CD4-positive, alpha-beta T cell treated with Interleukin-15 for 4 hours (primary cell): ENCODE data around the gene GNB1.

Source experiments
- DNase-seq: peaks from one replicate; pipeline ENCODE4 v3.0.0-alpha.2; 2020; ENCODE audit warnings: low spot score

Gene GNB1

GRCh38 chr1:1825217-1825616, 65.7 kb downstream of the GNB1 start:
- no peak for DNase-seq

DNA sequence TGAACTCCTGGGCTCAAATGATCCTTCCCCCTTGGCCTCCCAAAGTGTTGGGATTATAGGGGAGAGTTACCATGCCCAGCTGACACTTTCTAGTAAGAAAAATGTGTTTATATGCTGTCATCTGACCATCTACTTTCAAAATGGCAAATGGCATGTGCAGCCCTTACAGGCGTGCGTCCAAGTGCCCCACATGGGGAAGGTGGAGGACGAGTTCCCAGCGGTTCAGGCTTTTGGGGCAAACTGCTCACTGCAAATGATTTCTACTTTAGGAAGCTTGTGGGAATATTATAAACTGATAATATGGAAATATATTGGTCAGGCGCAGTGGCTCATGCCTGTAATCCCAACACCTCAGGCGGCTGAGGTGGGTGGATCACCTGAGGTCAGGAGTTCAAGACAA, 71.1 kb downstream of the GNB1 start:
- DNase-seq, result no peak

DNA sequence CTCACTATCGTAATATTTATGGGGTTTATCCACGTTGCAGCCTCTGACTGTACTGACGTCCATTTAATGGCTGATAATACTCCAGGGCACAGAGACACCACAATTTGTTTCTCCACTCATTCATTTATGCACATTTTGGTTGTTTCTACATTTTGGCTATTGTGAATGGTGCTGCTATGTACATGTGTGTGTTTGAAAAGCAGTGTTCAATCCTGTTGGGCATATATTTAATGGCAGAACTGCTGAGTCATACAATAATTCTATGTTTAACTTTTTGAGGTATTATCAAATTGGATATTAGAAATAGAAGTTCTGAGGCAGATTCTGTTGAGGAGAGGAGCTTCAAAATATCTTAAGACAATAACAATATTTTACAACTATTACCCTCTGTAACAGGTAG, 73.7 kb downstream of the GNB1 start:
- no peak for DNase-seq

- DNase-seq, result no peak
These were observed 75.1 kb downstream of the GNB1 start for GRCh38 chr1:1815606-1816281.

DNA sequence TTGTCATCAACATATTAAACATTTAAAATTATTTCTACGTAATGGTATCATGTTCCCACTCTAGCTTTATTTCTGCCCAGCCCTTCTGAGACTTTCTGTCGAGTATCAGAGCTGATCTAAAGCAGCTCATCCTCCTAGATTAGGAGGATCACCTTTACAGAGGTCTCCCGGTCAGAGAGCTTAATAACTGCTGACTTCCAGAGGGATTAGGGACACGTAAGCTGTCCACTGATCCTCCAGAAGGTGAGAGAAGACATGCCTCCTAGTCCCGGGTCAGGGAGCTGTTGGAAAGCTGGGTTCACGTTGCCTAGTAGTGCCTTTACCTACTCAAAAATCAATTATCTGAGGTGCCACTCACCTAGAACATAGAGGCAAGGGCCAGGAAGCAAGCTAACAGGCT, 81.4 kb downstream of the GNB1 start:
- DNase-seq, result no peak

DNA sequence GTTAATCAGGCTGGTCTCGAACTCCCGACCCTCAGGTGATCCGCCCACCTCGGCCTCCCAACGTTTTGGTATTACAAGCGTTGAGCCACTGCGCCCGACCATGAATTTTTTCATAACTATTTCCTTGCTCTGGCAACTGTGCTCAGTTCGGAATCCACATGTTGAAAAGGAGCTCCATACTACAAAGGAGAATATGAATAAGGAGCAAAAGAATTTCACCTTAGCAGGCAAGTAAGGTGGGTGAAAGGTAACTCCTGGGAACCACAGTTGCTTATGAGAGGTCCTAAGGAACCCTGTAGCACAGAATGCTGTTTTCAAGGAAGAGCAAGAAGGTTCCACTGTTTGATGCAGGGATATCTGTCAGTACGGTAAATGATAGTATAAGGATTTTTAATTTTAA, 82.7 kb downstream of the GNB1 start:
- no peak for DNase-seq

DNA sequence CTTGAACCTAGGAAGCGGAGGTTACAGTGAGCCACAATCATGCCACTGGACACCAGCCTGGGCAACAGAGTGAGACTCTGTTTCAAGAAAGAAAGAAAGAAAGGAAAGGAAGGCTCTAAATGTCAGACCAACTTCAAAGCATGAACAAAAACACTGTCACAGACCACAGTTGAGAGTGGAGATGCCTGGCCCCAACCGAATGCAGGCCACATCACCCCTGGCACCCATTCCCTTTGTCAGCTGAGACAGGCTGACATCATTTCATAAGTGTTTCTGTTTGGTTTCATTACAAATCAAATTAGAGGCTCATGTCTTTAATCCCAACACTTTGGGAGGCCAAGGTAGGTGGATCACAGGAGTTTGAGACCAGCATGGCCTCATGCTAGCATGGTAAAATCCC, 84.0 kb downstream of the GNB1 start:
- no peak for DNase-seq

- DNase-seq, result no peak
These were observed 86.6 kb downstream of the GNB1 start for GRCh38 chr1:1804301-1804700.

DNA sequence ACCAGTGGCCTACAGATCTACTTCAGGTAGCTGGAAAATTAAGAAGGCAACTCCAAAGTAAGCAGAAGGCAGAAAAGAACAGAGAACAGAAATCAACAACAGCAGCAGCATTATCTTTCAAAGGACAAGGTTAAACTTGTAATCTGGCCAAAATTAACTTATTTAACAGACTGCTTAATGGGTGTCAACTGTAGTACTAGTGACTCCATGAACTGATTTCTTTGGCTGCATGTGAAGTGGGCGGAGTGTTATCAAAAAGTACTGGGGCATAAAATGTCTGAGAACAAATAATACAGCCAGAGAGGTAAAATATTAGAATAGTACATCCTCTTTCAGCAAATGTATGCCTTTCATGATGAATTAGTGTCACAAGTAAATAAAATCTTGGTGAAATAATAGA, 88.0 kb downstream of the GNB1 start:
- no peak for DNase-seq

GRCh38 chr1:1799716-1800115, 91.2 kb downstream of the GNB1 start:
- DNase-seq, result no peak

DNA sequence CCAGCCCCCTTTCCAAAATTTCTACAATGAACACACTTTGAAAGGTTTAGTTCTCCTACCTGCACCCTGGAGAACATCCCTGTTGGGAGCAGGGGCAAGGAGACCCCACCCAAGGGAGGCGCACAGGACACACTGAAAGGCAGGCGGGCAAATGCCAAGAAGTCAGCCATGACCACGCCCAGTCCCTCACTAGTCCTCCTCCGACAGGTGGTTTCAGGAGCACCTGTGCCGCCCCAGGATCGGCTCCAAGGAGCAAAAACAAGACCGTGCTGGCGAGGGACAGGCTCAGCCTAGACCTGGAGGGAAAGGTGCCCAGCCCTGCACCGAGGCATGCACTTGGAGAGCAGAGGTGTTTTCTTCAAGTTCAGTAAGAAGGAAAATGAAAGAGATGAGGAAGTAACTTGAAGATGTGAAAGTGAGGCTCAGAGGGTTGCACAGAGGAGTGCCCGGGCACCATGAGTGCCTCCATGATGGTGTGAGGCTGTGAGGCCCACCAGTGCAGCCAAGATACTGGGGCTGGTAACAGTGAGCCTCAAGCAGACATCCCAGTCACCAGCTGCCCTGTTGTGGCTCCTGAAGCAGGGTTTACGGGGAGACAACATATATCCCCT, 93.1 kb downstream of the GNB1 start:
- DNase-seq, result no peak

DNA sequence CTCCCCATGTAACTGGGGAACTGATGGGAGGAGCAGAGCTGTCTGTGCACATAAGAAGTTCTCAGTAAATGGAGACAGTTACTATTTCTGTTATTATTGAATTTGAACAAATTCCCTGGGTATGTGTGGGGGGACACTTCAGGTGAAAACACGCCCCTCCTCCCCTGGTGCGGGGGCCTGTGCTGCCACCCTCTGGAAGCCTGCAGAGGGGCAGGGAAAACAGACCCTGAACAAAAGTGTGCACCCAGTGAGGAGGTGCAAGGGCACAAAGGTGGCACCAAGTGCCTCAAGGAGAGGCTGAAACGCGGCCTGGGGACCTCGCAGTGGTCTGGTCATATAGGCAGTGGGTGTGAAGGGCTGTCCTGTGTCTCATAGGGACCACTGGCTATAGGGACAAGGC, 94.4 kb downstream of the GNB1 start:
- DNase-seq, result no peak

- DNase-seq, result no peak
These were observed 95.9 kb downstream of the GNB1 start for GRCh38 chr1:1794999-1795398.

DNA sequence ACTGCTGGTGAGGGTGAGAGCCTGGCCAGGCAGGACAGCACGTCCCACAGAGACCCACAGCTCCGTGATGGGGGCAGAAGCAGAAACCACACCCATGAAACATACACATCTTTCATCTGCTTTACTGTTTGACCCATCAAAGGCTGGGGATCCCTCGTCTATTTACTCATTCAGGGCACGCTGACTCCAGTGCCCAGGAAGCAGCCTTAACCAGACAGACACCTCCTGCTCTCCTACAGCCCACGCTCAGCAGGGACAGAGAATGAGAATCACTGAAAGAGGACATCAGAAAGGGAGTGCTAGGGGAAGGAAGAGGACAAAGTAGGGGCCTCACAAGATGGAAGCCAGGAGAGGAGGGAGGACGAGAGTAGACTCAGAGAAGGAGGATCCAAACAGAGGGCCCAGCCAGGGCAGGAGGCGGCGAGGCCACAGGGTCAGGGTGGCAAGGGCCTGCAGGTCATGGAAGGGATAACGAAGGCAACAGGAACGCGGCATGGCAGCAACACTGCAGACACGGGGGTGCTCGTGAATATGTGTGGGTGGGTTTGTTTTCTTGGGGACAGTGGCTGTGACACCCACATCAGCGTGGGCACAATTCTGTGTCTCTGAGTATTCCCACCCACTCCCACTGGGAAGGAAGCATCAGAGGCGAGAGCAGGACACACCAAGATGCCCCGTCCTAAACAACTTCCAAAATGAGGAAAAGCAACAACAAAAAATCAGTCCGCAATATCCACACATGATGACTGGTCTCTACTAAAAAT, 97.2 kb downstream of the GNB1 start:
- no peak for DNase-seq

DNA sequence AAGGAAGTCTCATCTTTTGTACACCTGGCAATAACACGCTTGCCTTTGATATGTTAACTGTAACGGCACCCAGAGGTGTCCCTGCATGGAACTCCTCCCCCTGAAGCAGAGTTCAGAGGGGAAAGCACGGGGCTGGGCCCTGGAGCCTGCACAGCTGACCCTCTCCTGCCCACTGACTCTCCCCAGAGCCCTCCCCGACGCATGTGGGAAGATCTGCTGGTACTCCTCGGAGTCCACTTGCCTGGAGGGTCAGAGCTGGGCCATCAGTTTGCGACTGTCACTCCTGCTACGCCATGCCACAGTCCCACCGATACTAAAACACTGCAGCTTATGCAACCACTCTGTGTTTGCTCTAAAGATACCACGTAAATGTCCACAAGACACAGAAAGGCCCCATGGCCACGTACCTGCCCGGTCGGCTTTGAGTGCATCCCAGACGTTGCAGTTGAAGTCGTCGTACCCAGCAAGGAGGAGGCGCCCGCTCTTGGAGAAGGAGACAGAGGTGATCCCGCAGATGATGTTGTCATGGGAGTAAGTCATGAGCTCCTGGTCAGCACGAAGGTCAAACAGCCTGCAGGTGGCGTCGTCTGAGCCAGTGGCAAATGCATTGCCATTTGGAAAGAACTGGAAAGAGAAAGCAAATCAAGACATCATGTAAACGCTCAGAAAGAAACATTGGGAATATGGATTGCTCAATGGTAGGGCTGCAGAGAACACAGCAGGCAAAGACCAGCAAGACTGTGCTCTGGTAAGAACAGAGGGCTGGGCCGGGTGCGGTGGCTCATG, 102.0 kb downstream of the GNB1 start:
- no peak for DNase-seq

GRCh38 chr1:1788136-1788535, 102.8 kb downstream of the GNB1 start:
- no peak for DNase-seq

DNA sequence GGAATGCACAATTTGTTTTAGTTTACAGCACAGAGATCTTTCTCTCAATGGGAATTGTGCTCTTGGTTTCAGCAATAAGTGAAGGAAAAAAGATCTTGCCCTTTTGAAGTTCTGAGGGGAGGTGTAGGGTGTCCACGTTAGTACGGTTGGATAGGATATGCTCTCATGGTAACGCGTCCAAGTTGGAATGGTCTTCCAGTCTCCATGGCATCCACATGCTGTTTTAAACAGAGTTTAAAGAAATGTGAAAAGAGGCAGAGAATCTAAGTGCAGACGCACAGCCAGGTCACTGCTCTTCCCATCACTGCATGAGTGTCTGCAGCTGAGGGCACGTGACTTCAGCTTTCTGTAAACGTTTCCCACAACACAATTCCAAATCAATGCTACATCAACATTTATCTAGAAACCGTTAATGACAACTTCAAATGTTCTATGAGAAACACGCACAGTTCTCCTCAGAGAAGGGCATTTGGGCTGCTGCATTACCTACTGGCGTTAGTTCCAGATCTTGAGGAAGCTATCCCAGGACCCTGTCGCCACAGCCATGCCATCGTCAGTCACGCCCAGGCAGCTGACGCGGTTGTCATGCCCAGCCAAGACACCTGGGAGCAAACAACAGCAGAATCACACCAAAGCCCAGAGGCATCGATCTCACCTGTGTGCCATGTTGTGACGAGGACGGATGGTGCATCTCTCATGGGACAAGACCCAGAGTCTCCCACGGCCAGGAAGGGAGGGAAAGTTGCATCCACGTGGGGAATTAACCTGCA, 103.9 kb downstream of the GNB1 start:
- DNase-seq, result no peak

DNA sequence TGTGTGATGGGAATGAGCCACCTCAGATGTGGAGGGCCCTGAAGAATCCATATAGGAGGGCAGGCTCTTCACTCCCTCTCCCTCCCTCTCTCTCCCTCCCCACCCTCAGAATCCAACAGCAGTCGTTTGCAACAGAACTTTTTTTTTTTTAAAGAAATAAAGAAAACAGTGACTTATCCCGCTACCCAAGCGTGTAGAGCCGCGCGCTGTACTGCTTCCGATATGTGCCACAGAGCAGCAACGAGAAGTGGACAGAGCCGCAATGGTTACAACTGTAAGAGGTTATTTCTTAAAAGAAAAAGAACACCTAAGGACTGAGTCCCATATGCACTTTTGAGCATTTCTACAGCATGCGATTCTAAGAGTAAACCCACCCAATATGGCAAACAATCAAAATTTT, 105.2 kb downstream of the GNB1 start:
- DNase-seq, result no peak

DNA sequence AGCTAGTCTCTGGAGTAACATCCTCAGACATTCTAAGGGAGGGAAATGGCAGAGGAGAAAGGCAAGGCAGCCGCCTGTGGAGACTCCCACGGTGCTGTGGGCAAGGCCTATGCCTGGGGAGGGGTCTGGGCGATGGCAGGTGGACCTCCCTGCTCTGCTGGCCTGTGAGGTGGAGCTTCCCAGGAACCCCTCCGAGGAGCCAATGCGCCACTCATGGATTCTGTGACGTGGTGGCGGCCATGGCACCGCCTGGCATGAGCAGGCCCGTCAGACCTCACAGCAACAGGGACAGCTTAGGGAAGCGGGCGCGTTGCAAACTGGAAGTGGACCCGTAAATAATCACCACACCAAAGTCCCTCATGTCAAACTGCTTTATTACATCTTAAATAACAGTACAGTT, 106.0 kb downstream of the GNB1 start:
- DNase-seq, result no peak

GRCh38 chr1:1783320-1783719, 107.6 kb downstream of the GNB1 start:
- no peak for DNase-seq

DNA sequence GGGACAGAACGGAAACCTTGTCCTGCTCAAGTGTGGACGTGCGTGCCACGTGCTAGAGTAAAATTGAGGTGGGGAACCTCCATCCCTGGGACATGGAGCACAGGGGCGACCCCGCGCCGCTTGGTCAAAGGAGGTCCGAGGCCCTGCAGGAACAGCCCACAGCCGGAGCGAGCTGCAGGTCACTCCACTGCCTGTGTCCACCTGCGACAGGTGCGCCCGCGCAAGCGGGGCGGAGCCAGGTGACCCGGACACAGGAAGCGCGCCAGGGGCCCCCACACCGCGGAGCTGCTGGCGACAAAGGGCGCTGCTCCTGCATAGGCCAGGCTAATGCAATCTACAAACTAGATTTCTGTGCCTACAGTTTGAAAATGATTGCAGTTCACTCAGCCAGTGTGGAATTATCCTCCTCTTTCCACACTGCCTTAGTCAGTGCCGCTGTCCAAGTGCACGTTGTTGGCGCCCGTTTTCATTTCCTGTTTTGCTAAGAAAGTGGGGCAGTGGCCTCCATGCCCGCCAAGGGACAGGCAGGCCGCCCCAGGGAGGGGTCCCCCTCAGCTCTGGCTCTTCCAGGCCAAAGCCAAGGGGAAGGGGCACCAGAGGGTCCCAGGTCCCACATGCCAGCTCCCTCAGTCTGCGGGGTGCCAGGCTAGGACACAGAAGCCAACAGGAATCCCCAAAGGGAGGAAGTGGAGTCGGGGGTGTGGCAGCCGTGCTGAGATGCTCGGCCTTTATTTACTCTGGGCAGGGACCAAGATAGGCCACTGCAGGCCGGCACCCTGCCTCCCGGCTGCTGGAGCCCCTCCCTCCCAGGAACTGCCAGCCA, 108.3 kb downstream of the GNB1 start:
- peak; percentile 22 for DNase-seq
